AG10803 (cell line): ENCODE data around the gene PHB1.

Experiments
- DNase-seq: peaks from one replicate; pipeline ENCODE4 v3.0.0; 2010; ENCODE audit warnings: low read depth
- H3K4me3 ChIP-seq: 2 replicates; pipeline ENCODE4 v1.5.1; 2011; ENCODE audit warnings: mild to moderate bottlenecking, low read length, control low read depth
- CTCF ChIP-seq: conservative IDR thresholded peaks from 2 replicates; pipeline ENCODE4 v1.5.1; 2011; ENCODE audit warnings: mild to moderate bottlenecking, low read length, control low read depth, inconsistent platforms

The PHB1 gene

GRCh38 chr17:49447628-49448302 lies 33.1 kb upstream of the PHB1 start:
- peak; percentile 51 for DNase-seq
- no peak overlapping the region for H3K4me3 ChIP-seq
- no peak for TF ChIP-seq CTCF

- no peak overlapping the region for H3K4me3 ChIP-seq
- no peak for DNase-seq
- no peak for TF ChIP-seq CTCF
Measured at GRCh38 chr17:49445591-49445990, 30.9 kb upstream of the PHB1 start.

GRCh38 chr17:49444384-49444783 lies 29.7 kb upstream of the PHB1 start:
- no peak for DNase-seq
- H3K4me3 ChIP-seq, result no peak overlapping the region
- no peak for TF ChIP-seq CTCF

- no peak for TF ChIP-seq CTCF
- DNase-seq, result peak; percentile 48
- H3K4me3 ChIP-seq, result no peak overlapping the region
Measured at GRCh38 chr17:49443862-49444261, 29.2 kb upstream of the PHB1 start.

- DNase-seq, result no peak
- TF ChIP-seq CTCF, result no peak
- no peak overlapping the region for H3K4me3 ChIP-seq
Measured at GRCh38 chr17:49442041-49442440, 27.4 kb upstream of the PHB1 start.

- TF ChIP-seq CTCF, result no peak
- H3K4me3 ChIP-seq, result no peak overlapping the region
- no peak for DNase-seq
Measured at GRCh38 chr17:49441578-49441977, 26.9 kb upstream of the PHB1 start.

GRCh38 chr17:49440581-49440980 lies 25.9 kb upstream of the PHB1 start:
- no peak for TF ChIP-seq CTCF
- DNase-seq, result no peak
- no peak overlapping the region for H3K4me3 ChIP-seq
